HL-60 (cell line): ENCODE data around the gene SLC38A9.

Experiments used
- GABPA ChIP-seq: IDR thresholded peaks from 2 replicates; pipeline ENCODE4 v1.6.1; 2012; ENCODE audit warnings: low read depth
- POLR2AphosphoS5 ChIP-seq: IDR thresholded peaks from 2 replicates; pipeline ENCODE4 v1.6.1; 2012; ENCODE audit warnings: low read depth
- SPI1 ChIP-seq: IDR thresholded peaks from 2 replicates; pipeline ENCODE4 v1.6.1; 2012; ENCODE audit warnings: low read depth, mild to moderate bottlenecking, borderline replicate concordance
- TF ChIP-seq, protein P1 (sequence below): IDR thresholded peaks from one replicate; pipeline ENCODE4 v1.5.1; 2011; ENCODE audit warnings: low read length, control low read depth, inconsistent platforms; ENCODE audit not compliant: insufficient read depth
- TF ChIP-seq, protein P2 (sequence below): IDR thresholded peaks from 2 replicates; pipeline ENCODE4 v1.6.1; 2012; ENCODE audit warnings: low read depth; ENCODE audit not compliant: insufficient replicate concordance

DNA sequence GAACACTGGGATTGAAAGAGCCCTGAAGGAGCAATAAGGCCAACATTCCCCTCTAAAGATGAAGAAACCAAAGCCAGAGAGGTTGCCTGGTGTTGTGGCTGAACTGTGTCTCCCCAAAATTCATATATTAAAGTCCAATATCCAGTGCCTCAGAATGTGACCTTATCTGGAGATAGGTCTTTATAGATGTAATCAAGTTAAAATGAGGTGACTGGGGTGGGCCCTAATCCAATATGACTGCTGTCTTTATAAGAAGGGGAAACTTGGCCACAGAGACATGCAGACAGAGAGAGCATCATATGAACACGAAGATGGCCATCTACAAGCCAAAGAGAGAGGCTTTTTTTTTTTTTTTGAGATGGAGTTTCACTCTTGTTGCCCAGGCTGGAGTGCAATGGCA, 110.5 kb downstream of the SLC38A9 start:
- TF ChIP-seq POLR2AphosphoS5 (no peak), GABPA (no peak), SPI1 (no peak)
- TF ChIP-seq, protein P1, sequence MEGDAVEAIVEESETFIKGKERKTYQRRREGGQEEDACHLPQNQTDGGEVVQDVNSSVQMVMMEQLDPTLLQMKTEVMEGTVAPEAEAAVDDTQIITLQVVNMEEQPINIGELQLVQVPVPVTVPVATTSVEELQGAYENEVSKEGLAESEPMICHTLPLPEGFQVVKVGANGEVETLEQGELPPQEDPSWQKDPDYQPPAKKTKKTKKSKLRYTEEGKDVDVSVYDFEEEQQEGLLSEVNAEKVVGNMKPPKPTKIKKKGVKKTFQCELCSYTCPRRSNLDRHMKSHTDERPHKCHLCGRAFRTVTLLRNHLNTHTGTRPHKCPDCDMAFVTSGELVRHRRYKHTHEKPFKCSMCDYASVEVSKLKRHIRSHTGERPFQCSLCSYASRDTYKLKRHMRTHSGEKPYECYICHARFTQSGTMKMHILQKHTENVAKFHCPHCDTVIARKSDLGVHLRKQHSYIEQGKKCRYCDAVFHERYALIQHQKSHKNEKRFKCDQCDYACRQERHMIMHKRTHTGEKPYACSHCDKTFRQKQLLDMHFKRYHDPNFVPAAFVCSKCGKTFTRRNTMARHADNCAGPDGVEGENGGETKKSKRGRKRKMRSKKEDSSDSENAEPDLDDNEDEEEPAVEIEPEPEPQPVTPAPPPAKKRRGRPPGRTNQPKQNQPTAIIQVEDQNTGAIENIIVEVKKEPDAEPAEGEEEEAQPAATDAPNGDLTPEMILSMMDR = no peak
- TF ChIP-seq, protein P2, sequence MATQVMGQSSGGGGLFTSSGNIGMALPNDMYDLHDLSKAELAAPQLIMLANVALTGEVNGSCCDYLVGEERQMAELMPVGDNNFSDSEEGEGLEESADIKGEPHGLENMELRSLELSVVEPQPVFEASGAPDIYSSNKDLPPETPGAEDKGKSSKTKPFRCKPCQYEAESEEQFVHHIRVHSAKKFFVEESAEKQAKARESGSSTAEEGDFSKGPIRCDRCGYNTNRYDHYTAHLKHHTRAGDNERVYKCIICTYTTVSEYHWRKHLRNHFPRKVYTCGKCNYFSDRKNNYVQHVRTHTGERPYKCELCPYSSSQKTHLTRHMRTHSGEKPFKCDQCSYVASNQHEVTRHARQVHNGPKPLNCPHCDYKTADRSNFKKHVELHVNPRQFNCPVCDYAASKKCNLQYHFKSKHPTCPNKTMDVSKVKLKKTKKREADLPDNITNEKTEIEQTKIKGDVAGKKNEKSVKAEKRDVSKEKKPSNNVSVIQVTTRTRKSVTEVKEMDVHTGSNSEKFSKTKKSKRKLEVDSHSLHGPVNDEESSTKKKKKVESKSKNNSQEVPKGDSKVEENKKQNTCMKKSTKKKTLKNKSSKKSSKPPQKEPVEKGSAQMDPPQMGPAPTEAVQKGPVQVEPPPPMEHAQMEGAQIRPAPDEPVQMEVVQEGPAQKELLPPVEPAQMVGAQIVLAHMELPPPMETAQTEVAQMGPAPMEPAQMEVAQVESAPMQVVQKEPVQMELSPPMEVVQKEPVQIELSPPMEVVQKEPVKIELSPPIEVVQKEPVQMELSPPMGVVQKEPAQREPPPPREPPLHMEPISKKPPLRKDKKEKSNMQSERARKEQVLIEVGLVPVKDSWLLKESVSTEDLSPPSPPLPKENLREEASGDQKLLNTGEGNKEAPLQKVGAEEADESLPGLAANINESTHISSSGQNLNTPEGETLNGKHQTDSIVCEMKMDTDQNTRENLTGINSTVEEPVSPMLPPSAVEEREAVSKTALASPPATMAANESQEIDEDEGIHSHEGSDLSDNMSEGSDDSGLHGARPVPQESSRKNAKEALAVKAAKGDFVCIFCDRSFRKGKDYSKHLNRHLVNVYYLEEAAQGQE = no peak
